ENCODE measurements around the gene PGM2.
"Not testable (repeated sequence)": the region's sequence is repeated elsewhere in the genome, so short reads cannot be mapped to it uniquely, and the experiment has no call there.

PGM2 gene

GRCh38 chr4:37826295-37827029 is at the start of gene PGM2:
Gene PGM2 (plus strand): TSS chr4:37826686. CDS start chr4:37826733, 47 bp downstream.
- Histone ChIP-seq H3K36me3 (ENCODE audit: insufficient read depth, low read length) (peaks cover 15% of the 10 kb centered on the region), H3K4me1 (ENCODE audit: insufficient read depth, low read length) (peaks cover 17% of the 10 kb centered on the region), H3K27ac (ENCODE audit: low read depth, low read length) (peak within 1 kb of the TSS; percentile 94), H3K9ac (ENCODE audit: low read length) (peak within 1 kb of the TSS; percentile 71), H3K27me3 (ENCODE audit: control insufficient read depth in 1 of 2, insufficient read depth in 2 of 2, low read length in 2 of 2) (no peaks in the 10 kb centered on the region), H3K4me3 (ENCODE audit: low read depth in 1 of 2, low read length in 2 of 2) (peak within 1 kb of the TSS; percentile 86 to 95), H3K9me3 (ENCODE audit: low read length) (no peaks in the 10 kb centered on the region)

- no peaks in the 10 kb centered on the region for H3K4me1 ChIP-seq (ENCODE audit: insufficient read depth, low read length)
- no peak overlapping the region for H3K4me3 ChIP-seq (ENCODE audit: low read depth in 1 of 2, low read length in 2 of 2)
- H3K36me3 ChIP-seq (ENCODE audit: insufficient read depth, low read length): no peaks in the 10 kb centered on the region
- H3K27me3 ChIP-seq (ENCODE audit: control insufficient read depth in 1 of 2, insufficient read depth in 2 of 2, low read length in 2 of 2): no peaks in the 10 kb centered on the region
- no peaks in the 10 kb centered on the region for H3K9me3 ChIP-seq (ENCODE audit: low read length)
- no peak overlapping the region for H3K27ac ChIP-seq (ENCODE audit: low read depth, low read length)
- H3K9ac ChIP-seq (ENCODE audit: low read length): no peak overlapping the region
Observed at GRCh38 chr4:37779896-37780295, 46.6 kb upstream of the PGM2 start.

GRCh38 chr4:37780444-37781130 is 45.9 kb upstream of the PGM2 start:
- Histone ChIP-seq H3K9ac (ENCODE audit: low read length) (no peak overlapping the region), H3K4me1 (ENCODE audit: insufficient read depth, low read length) (no peaks in the 10 kb centered on the region), H3K27ac (ENCODE audit: low read depth, low read length) (no peak overlapping the region), H3K4me3 (ENCODE audit: low read depth in 1 of 2, low read length in 2 of 2) (no peak overlapping the region), H3K9me3 (ENCODE audit: low read length) (no peaks in the 10 kb centered on the region), H3K36me3 (ENCODE audit: insufficient read depth, low read length) (no peaks in the 10 kb centered on the region), H3K27me3 (ENCODE audit: control insufficient read depth in 1 of 2, insufficient read depth in 2 of 2, low read length in 2 of 2) (no peaks in the 10 kb centered on the region)

- no peaks in the 10 kb centered on the region for H3K4me1 ChIP-seq (ENCODE audit: insufficient read depth, low read length)
- H3K27ac ChIP-seq (ENCODE audit: low read depth, low read length): no peak overlapping the region
- no peaks in the 10 kb centered on the region for H3K36me3 ChIP-seq (ENCODE audit: insufficient read depth, low read length)
- H3K4me3 ChIP-seq (ENCODE audit: low read depth in 1 of 2, low read length in 2 of 2): no peak overlapping the region
- H3K9ac ChIP-seq (ENCODE audit: low read length): no peak overlapping the region
- H3K9me3 ChIP-seq (ENCODE audit: low read length): no peaks in the 10 kb centered on the region
- no peaks in the 10 kb centered on the region for H3K27me3 ChIP-seq (ENCODE audit: control insufficient read depth in 1 of 2, insufficient read depth in 2 of 2, low read length in 2 of 2)
Observed at GRCh38 chr4:37781131-37781455, 45.4 kb upstream of the PGM2 start.

- not testable (repeated sequence) for H3K9me3 ChIP-seq (ENCODE audit: low read length); H3K4me1 ChIP-seq (ENCODE audit: insufficient read depth, low read length); H3K4me3 ChIP-seq (ENCODE audit: low read depth in 1 of 2, low read length in 2 of 2); H3K9ac ChIP-seq (ENCODE audit: low read length); H3K27me3 ChIP-seq (ENCODE audit: control insufficient read depth in 1 of 2, insufficient read depth in 2 of 2, low read length in 2 of 2); H3K27ac ChIP-seq (ENCODE audit: low read depth, low read length); H3K36me3 ChIP-seq (ENCODE audit: insufficient read depth, low read length)
Observed at GRCh38 chr4:37786267-37786666, 40.2 kb upstream of the PGM2 start.

GRCh38 chr4:37787883-37788460 is 38.5 kb upstream of the PGM2 start:
- not testable (repeated sequence) for H3K27ac ChIP-seq (ENCODE audit: low read depth, low read length); H3K9me3 ChIP-seq (ENCODE audit: low read length); H3K9ac ChIP-seq (ENCODE audit: low read length); H3K36me3 ChIP-seq (ENCODE audit: insufficient read depth, low read length); H3K4me3 ChIP-seq (ENCODE audit: low read depth in 1 of 2, low read length in 2 of 2); H3K27me3 ChIP-seq (ENCODE audit: control insufficient read depth in 1 of 2, insufficient read depth in 2 of 2, low read length in 2 of 2); H3K4me1 ChIP-seq (ENCODE audit: insufficient read depth, low read length)

- H3K9ac ChIP-seq (ENCODE audit: low read length): no peak overlapping the region
- no peak overlapping the region for H3K4me3 ChIP-seq (ENCODE audit: low read depth in 1 of 2, low read length in 2 of 2)
- H3K36me3 ChIP-seq (ENCODE audit: insufficient read depth, low read length): no peaks in the 10 kb centered on the region
- no peak overlapping the region for H3K27ac ChIP-seq (ENCODE audit: low read depth, low read length)
- no peaks in the 10 kb centered on the region for H3K4me1 ChIP-seq (ENCODE audit: insufficient read depth, low read length)
- no peaks in the 10 kb centered on the region for H3K9me3 ChIP-seq (ENCODE audit: low read length)
- H3K27me3 ChIP-seq (ENCODE audit: control insufficient read depth in 1 of 2, insufficient read depth in 2 of 2, low read length in 2 of 2): no peaks in the 10 kb centered on the region
Observed at GRCh38 chr4:37788819-37789218, 37.7 kb upstream of the PGM2 start.

- Histone ChIP-seq H3K9ac (ENCODE audit: low read length) (no peak overlapping the region), H3K36me3 (ENCODE audit: insufficient read depth, low read length) (no peaks in the 10 kb centered on the region), H3K4me3 (ENCODE audit: low read depth in 1 of 2, low read length in 2 of 2) (no peak overlapping the region), H3K27me3 (ENCODE audit: control insufficient read depth in 1 of 2, insufficient read depth in 2 of 2, low read length in 2 of 2) (no peaks in the 10 kb centered on the region), H3K4me1 (ENCODE audit: insufficient read depth, low read length) (no peaks in the 10 kb centered on the region), H3K9me3 (ENCODE audit: low read length) (no peaks in the 10 kb centered on the region), H3K27ac (ENCODE audit: low read depth, low read length) (no peak overlapping the region)
Observed at GRCh38 chr4:37792241-37792640, 34.2 kb upstream of the PGM2 start.

- Histone ChIP-seq H3K27ac (ENCODE audit: low read depth, low read length) (no peak overlapping the region), H3K4me1 (ENCODE audit: insufficient read depth, low read length) (no peaks in the 10 kb centered on the region), H3K4me3 (ENCODE audit: low read depth in 1 of 2, low read length in 2 of 2) (no peak overlapping the region), H3K9ac (ENCODE audit: low read length) (no peak overlapping the region), H3K36me3 (ENCODE audit: insufficient read depth, low read length) (no peaks in the 10 kb centered on the region), H3K9me3 (ENCODE audit: low read length) (no peaks in the 10 kb centered on the region), H3K27me3 (ENCODE audit: control insufficient read depth in 1 of 2, insufficient read depth in 2 of 2, low read length in 2 of 2) (no peaks in the 10 kb centered on the region)
Observed at GRCh38 chr4:37793562-37793961, 32.9 kb upstream of the PGM2 start.

GRCh38 chr4:37794056-37794455 is 32.4 kb upstream of the PGM2 start:
- Histone ChIP-seq H3K27ac (ENCODE audit: low read depth, low read length) (no peak overlapping the region), H3K27me3 (ENCODE audit: control insufficient read depth in 1 of 2, insufficient read depth in 2 of 2, low read length in 2 of 2) (no peaks in the 10 kb centered on the region), H3K9ac (ENCODE audit: low read length) (no peak overlapping the region), H3K9me3 (ENCODE audit: low read length) (no peaks in the 10 kb centered on the region), H3K4me3 (ENCODE audit: low read depth in 1 of 2, low read length in 2 of 2) (no peak overlapping the region), H3K36me3 (ENCODE audit: insufficient read depth, low read length) (no peaks in the 10 kb centered on the region), H3K4me1 (ENCODE audit: insufficient read depth, low read length) (no peaks in the 10 kb centered on the region)

- no peak overlapping the region for H3K4me3 ChIP-seq (ENCODE audit: low read depth in 1 of 2, low read length in 2 of 2)
- H3K36me3 ChIP-seq (ENCODE audit: insufficient read depth, low read length): no peaks in the 10 kb centered on the region
- H3K9ac ChIP-seq (ENCODE audit: low read length): no peak overlapping the region
- H3K27ac ChIP-seq (ENCODE audit: low read depth, low read length): no peak overlapping the region
- H3K9me3 ChIP-seq (ENCODE audit: low read length): no peaks in the 10 kb centered on the region
- no peaks in the 10 kb centered on the region for H3K27me3 ChIP-seq (ENCODE audit: control insufficient read depth in 1 of 2, insufficient read depth in 2 of 2, low read length in 2 of 2)
- H3K4me1 ChIP-seq (ENCODE audit: insufficient read depth, low read length): no peaks in the 10 kb centered on the region
Observed at GRCh38 chr4:37795581-37796195, 30.8 kb upstream of the PGM2 start.

All from muscle layer of colon (tissue), 2 donors.